D721Med (cell line): ENCODE data around the gene TTC33.

Source experiments
- DNase-seq: peaks from one replicate; pipeline ENCODE4 v3.0.0; 2011; ENCODE audit warnings: low spot score; ENCODE audit not compliant: insufficient read length
- FAIRE-seq: peaks from 2 replicates; lab custom pipeline; 2011; peaks lifted over from hg19 to GRCh38; lab: Jason Lieb, UNC
- TF ChIP-seq, protein P1 (sequence below): IDR thresholded peaks from 2 replicates; pipeline ENCODE4 v1.5.1; 2012; ENCODE audit warnings: mild to moderate bottlenecking, control low read depth; ENCODE audit not compliant: insufficient read depth; ENCODE audit errors: missing control alignments

TTC33 gene

GRCh38 chr5:40552981-40553380, 202.8 kb downstream of the TTC33 start:
- FAIRE-seq (no peak), DNase-seq (no peak)
- TF ChIP-seq, protein P1, sequence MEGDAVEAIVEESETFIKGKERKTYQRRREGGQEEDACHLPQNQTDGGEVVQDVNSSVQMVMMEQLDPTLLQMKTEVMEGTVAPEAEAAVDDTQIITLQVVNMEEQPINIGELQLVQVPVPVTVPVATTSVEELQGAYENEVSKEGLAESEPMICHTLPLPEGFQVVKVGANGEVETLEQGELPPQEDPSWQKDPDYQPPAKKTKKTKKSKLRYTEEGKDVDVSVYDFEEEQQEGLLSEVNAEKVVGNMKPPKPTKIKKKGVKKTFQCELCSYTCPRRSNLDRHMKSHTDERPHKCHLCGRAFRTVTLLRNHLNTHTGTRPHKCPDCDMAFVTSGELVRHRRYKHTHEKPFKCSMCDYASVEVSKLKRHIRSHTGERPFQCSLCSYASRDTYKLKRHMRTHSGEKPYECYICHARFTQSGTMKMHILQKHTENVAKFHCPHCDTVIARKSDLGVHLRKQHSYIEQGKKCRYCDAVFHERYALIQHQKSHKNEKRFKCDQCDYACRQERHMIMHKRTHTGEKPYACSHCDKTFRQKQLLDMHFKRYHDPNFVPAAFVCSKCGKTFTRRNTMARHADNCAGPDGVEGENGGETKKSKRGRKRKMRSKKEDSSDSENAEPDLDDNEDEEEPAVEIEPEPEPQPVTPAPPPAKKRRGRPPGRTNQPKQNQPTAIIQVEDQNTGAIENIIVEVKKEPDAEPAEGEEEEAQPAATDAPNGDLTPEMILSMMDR: no peak

- FAIRE-seq (no peak), DNase-seq (no peak)
- TF ChIP-seq, protein P1: no peak
Observed at GRCh38 chr5:40551496-40552491, 204.0 kb downstream of the TTC33 start.

DNA sequence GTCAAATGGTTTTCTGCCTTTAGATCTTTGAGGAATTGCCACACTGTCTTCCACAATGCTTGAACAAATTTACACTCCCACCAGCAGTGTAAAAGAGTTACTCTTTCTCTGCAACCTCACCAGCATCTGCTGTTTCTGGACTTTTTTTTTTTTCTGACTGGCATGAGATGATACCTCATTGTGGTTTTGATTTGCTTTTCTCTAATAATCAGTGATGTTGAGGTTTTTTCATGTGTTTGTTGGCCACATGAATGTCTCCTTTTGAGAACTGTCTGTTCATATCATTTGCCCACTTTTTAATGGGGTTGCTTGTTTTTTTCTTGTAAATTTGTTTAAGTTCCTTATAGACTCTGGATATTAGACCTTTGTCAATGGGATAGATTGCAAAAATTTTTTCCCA, 205.3 kb downstream of the TTC33 start:
- TF ChIP-seq, protein P1: no peak
- FAIRE-seq (no peak), DNase-seq (no peak)

- no peak for FAIRE-seq
- TF ChIP-seq, protein P1: no peak
- DNase-seq: no peak
Observed at GRCh38 chr5:40549616-40550015, 206.1 kb downstream of the TTC33 start.

DNA sequence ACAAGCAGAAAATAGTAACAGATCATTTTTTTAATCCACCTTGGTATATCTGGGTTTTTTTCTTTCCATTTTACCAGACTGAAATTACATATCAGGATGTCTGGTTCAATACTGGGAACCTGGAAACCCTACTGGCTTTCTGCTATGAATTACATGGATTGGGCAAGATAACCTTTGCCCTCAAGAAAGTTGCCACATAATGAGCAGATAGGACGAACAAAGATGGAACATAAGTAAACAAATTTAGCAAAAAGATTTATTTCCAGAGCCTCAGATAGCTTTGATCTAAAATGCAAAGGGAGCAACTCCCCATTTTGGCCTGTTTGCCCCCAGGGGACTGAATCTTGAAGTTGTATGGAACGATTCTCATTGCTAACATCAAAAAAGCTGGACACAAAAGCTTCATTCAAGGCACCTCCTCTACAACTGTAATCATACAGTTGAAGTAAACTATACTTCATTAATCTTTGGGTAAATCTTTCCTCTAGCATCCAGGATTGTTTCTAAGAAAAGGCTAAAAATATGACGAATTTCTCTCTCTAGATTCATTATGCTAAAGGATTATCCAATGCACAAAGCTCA, 207.7 kb downstream of the TTC33 start:
- FAIRE-seq (no peak), DNase-seq (no peak)
- TF ChIP-seq, protein P1: no peak

DNA sequence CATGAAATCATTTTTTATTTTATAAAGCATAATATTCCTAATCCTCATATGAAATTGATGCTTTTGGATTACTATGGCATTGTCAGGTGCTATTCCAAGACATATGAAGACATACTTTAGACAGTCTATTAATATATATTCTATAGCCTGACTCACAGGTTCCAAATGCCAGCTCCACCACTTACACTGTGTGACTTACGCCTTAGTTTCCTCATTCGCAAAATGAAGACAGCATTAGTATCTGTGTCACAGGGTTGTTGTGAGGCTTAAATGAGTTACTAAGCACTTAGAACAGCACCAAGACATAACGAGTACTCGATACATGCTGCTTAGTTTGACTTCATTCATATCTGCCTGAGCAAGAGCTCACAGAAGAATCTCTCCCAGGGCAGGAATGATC, 208.2 kb downstream of the TTC33 start:
- no peak for FAIRE-seq
- DNase-seq: no peak
- TF ChIP-seq, protein P1: no peak
